Measurements from ENCODE around the gene SLC24A3. TPM values are rescaled to one million over a fixed set of nuclear protein-coding genes. Genes with fewer than 3 reads are reported as not detected.

The SLC24A3 gene
- total RNA-seq, 1 donor from 2014 or later: 0.11 TPM

GRCh38 chr20:19764207-19764606 lies 551.8 kb downstream of the SLC24A3 start:
- H3K4me3 Mint-ChIP-seq (ENCODE audit: unreplicated experiment): no peak overlapping the region
- no peaks in the 10 kb centered on the region for H3K9me3 Mint-ChIP-seq (ENCODE audit: unreplicated experiment)
- no peaks in the 10 kb centered on the region for H3K27me3 Mint-ChIP-seq (ENCODE audit: unreplicated experiment)
- H3K27ac Mint-ChIP-seq (ENCODE audit: unreplicated experiment): no peak overlapping the region
- DNase-seq (ENCODE audit: extremely low spot score, unreplicated experiment): no peak
- no peak for TF ChIP-seq CTCF (IDR thresholded peaks at IDR 0.05)
- H3K4me1 Mint-ChIP-seq (ENCODE audit: unreplicated experiment): peaks cover 43% of the 10 kb centered on the region
- H3K36me3 Mint-ChIP-seq (ENCODE audit: unreplicated experiment): peaks cover 11% of the 10 kb centered on the region

- DNase-seq (ENCODE audit: extremely low spot score, unreplicated experiment): no peak
- Mint-ChIP-seq H3K27ac (ENCODE audit: unreplicated experiment) (no peak overlapping the region), H3K9me3 (ENCODE audit: unreplicated experiment) (no peaks in the 10 kb centered on the region), H3K4me3 (ENCODE audit: unreplicated experiment) (no peak overlapping the region), H3K4me1 (ENCODE audit: unreplicated experiment) (peaks cover 43% of the 10 kb centered on the region), H3K27me3 (ENCODE audit: unreplicated experiment) (no peaks in the 10 kb centered on the region), H3K36me3 (ENCODE audit: unreplicated experiment) (peaks cover 11% of the 10 kb centered on the region)
- TF ChIP-seq CTCF (IDR thresholded peaks at IDR 0.05): no peak
Measured at GRCh38 chr20:19765266-19765665, 552.8 kb downstream of the SLC24A3 start.

- Mint-ChIP-seq H3K27me3 (ENCODE audit: unreplicated experiment) (no peaks in the 10 kb centered on the region), H3K4me3 (ENCODE audit: unreplicated experiment) (no peak overlapping the region), H3K36me3 (ENCODE audit: unreplicated experiment) (peaks cover 8% of the 10 kb centered on the region), H3K9me3 (ENCODE audit: unreplicated experiment) (no peaks in the 10 kb centered on the region), H3K27ac (ENCODE audit: unreplicated experiment) (no peak overlapping the region), H3K4me1 (ENCODE audit: unreplicated experiment) (peaks cover 43% of the 10 kb centered on the region)
- no peak for TF ChIP-seq CTCF (IDR thresholded peaks at IDR 0.05)
- DNase-seq (ENCODE audit: extremely low spot score, unreplicated experiment): no peak
Measured at GRCh38 chr20:19765913-19766312, 553.5 kb downstream of the SLC24A3 start.

GRCh38 chr20:19767070-19767469 lies 554.6 kb downstream of the SLC24A3 start:
- Mint-ChIP-seq H3K27ac (ENCODE audit: unreplicated experiment) (peak overlapping the region; percentile 5), H3K36me3 (ENCODE audit: unreplicated experiment) (peaks cover 12% of the 10 kb centered on the region), H3K9me3 (ENCODE audit: unreplicated experiment) (no peaks in the 10 kb centered on the region), H3K4me1 (ENCODE audit: unreplicated experiment) (peaks cover 38% of the 10 kb centered on the region), H3K27me3 (ENCODE audit: unreplicated experiment) (no peaks in the 10 kb centered on the region), H3K4me3 (ENCODE audit: unreplicated experiment) (no peak overlapping the region)
- no peak for DNase-seq (ENCODE audit: extremely low spot score, unreplicated experiment)
- no peak for TF ChIP-seq CTCF (IDR thresholded peaks at IDR 0.05)

- Mint-ChIP-seq H3K4me1 (ENCODE audit: unreplicated experiment) (peaks cover 39% of the 10 kb centered on the region), H3K9me3 (ENCODE audit: unreplicated experiment) (no peaks in the 10 kb centered on the region), H3K4me3 (ENCODE audit: unreplicated experiment) (no peak overlapping the region), H3K27me3 (ENCODE audit: unreplicated experiment) (no peaks in the 10 kb centered on the region), H3K36me3 (ENCODE audit: unreplicated experiment) (peaks cover 9% of the 10 kb centered on the region), H3K27ac (ENCODE audit: unreplicated experiment) (no peak overlapping the region)
- DNase-seq (ENCODE audit: extremely low spot score, unreplicated experiment): no peak
- no peak for TF ChIP-seq CTCF (IDR thresholded peaks at IDR 0.05)
Measured at GRCh38 chr20:19768325-19768842, 555.9 kb downstream of the SLC24A3 start.
